GM19328 (cell line): ENCODE measurements around the gene NOL12.

Source experiments
- ATAC-seq: cut with Tn5 transposase; IDR thresholded peaks from one replicate; pipeline ENCODE4 v1.9.1; 2021; ENCODE audit warnings: mild to moderate bottlenecking, moderate library complexity; ENCODE audit not compliant: unreplicated experiment

NOL12 gene

GRCh38 chr22:37741312-37741795 lies 55.2 kb downstream of the NOL12 start:
- no peak for ATAC-seq

GRCh38 chr22:37742376-37743171 lies 56.4 kb downstream of the NOL12 start:
- no peak for ATAC-seq
